Pancreas (tissue), 10 donors: Measurements from ENCODE around the gene MUC5AC. TPM values are rescaled to one million over a fixed set of nuclear protein-coding genes. Genes with fewer than 3 reads are reported as not detected.

Experiments
- ATAC-seq, 4 donors: fragments of 200-7000 bp; cut with Tn5 transposase; one replicate each; pipeline versions ENCODE4 v1.8.0 to v1.9.1; 2020; ENCODE audit warnings: mild to moderate bottlenecking in 4 of 4, moderate library complexity in 4 of 4
- DNase-seq, 6 donors: peaks; one replicate each; pipeline ENCODE4 v3.0.0-alpha.2; 2020
- FAIRE-seq: peaks from 2 replicates; lab custom pipeline; 2012; peaks lifted over from hg19 to GRCh38; lab: Jason Lieb, UNC
- H3K27ac ChIP-seq, 4 donors: fragments of 200-600 bp; sonication (generic); 1 replicate in 3 of 4; 2 replicates in 1 of 4; pipeline versions ENCODE4 v1.5.0 to v1.8.0; 2020
- H3K27me3 ChIP-seq, 4 donors: fragments of 200-600 bp; one replicate each; pipeline ENCODE4 v1.8.0; 2021
- H3K36me3 ChIP-seq, 3 donors: fragments of 200-600 bp; sonication (generic) in 1 of 3; one replicate each; pipeline versions ENCODE4 v1.5.0 to v1.8.0; 2020 to 2021
- H3K4me1 ChIP-seq, 3 donors: fragments of 200-600 bp; one replicate each; pipeline ENCODE4 v1.8.0; 2021
- H3K4me3 ChIP-seq, 4 donors: fragments of 200-600 bp; sonication (generic) in 2 of 4; one replicate each; pipeline versions ENCODE4 v1.5.0 to v1.8.0; 2020 to 2021
- H3K9me3 ChIP-seq, 4 donors: fragments of 200-600 bp; one replicate each; pipeline ENCODE4 v1.8.0; 2021
- CTCF ChIP-seq, 4 donors: fragments of 200-600 bp; sonication (generic) in 3 of 4; IDR thresholded peaks; one replicate each; pipeline versions ENCODE4 v1.5.0 to v1.8.0; 2021; ENCODE audit warnings: antibody characterized with exemption in 4 of 4
- WGBS, 2 donors: extraction: QIAGEN DNeasy Blood & Tissue Kit; methylation state at CpG; one replicate each; pipeline ENCODE4 v1.1.7; 2013; 5-methylcytosine and 5-hydroxymethylcytosine counted together
- intact Hi-C, 3 donors: fragments of 100-400 bp; cut with DNase I; formaldehyde crosslinking; loops; one replicate each; pipeline versions ENCODE4 v1.11.1 to v1.14.2; 2022
- polyA plus RNA-seq, 2 donors: library from polyadenylated mRNA; stranded (reverse); fragments of 200-250 nt; gene quantifications; one replicate each; pipeline ENCODE4 v1.2.3, GENCODE V29; 2013
- total RNA-seq, 6 donors: library from RNA; stranded (reverse); fragmentation: NEBNext Ultra II Directional in 4 of 6; extraction: Animal tissue kit (Norgen Biotek cat#: 25700) in 4 of 6; gene quantifications; one replicate each; pipeline versions ENCODE4 v1.2.1 to v1.2.4, GENCODE V29; 2021 to 2023
- donor health status: healthy with polysubstance abuse.
- donor health status: DM: no; HTN: no; CAD: no; lungs with moderate emphysema.
- donor health status: DM: no; HTN: no; CAD: no.
- donor health status: control.
- donor health status: control.
- donor health status: Bipolar disorder and iron deficiency.
- donor health status: DM: yes; HTN: yes; CAD: no.
- donor health status: DM: no; HTN: no; CAD: no.
- donor health status: DM: no; HTN: no; CAD: no.
- donor health status: DM: yes; HTN: yes; CAD: no.

Gene MUC5AC
- total and polyA plus RNA-seq, 8 donors: 0.02 to 4.2 (median 0.04) TPM; not detected in 5

- Histone ChIP-seq H3K4me3 (no peak overlapping the region), H3K36me3 (no peaks in the 10 kb centered on the region), H3K27ac (no peak overlapping the region), H3K4me1 (no peaks in the 10 kb centered on the region), H3K27me3 (peaks cover 0 to 5% (median 2%) of the 10 kb centered on the region in 4 donors), H3K9me3 (no peaks in the 10 kb centered on the region)
- ATAC-seq: no peak
- TF ChIP-seq CTCF (IDR thresholded peaks at IDR 0.05): no peak
- DNase-seq: peak in 3 of 6 donors; percentile 11 to 51 (median 33)
- FAIRE-seq: no peak
- 49 to 66% methylated on average over 25 to 26 of the region's 26 CpGs for WGBS, 2 donors
- intact Hi-C loops: no loop called here
These were observed 40.9 kb downstream of the MUC5AC start for GRCh38 chr11:1198561-1199240.

DNA sequence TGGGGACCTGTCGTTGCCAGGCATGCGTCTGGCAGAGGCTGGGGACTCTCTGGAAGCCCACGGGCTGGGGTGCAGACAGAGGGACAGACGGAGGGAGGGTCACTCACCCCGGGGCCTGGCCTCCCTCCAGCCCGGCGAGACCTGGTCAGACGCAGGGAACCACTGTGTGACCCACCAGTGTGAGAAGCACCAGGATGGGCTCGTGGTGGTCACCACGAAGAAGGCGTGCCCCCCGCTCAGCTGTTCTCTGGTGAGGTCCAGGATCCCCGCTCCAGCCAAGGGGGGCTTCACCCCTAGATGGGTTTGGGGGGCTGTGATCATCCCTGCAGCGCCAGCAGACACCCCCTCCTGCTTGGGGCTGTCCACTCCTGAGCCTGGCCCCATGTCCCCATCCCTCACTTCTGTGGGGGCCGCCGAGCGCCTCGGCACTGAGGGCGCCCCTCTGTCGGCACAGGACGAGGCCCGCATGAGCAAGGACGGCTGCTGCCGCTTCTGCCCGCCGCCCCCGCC is 41.5 kb downstream of the MUC5AC start:
- Histone ChIP-seq H3K27me3 (peaks cover 0 to 5% (median 2%) of the 10 kb centered on the region in 4 donors), H3K27ac (no peak overlapping the region), H3K4me3 (no peak overlapping the region), H3K36me3 (no peaks in the 10 kb centered on the region), H3K9me3 (no peaks in the 10 kb centered on the region), H3K4me1 (no peaks in the 10 kb centered on the region)
- DNase-seq (peak in 2 of 6 donors; percentile 18 to 69), ATAC-seq (no peak), FAIRE-seq (no peak)
- WGBS, 2 donors: 52 to 63% methylated on average over 25 to 27 of the region's 27 CpGs
- no peak for TF ChIP-seq CTCF (IDR thresholded peaks at IDR 0.05)
- intact Hi-C loops: no loop called here

GRCh38 chr11:1199751-1200610 is 42.2 kb downstream of the MUC5AC start:
- Histone ChIP-seq H3K9me3 (no peaks in the 10 kb centered on the region), H3K36me3 (no peaks in the 10 kb centered on the region), H3K27me3 (peaks cover 0 to 5% (median 2%) of the 10 kb centered on the region in 4 donors), H3K27ac (no peak overlapping the region), H3K4me3 (no peak overlapping the region), H3K4me1 (no peaks in the 10 kb centered on the region)
- ATAC-seq: no peak
- DNase-seq: peak in 4 of 6 donors; percentile 13 to 72 (median 45)
- intact Hi-C loops: loop anchor here in 1 of 3 donors (5.0 kb wide), 1 partner anchor 317 kb away; no protein-coding TSS in a partner anchor
- no peak for FAIRE-seq
- 49 to 65% methylated on average over 46 to 47 of the region's 47 CpGs for WGBS, 2 donors
- TF ChIP-seq CTCF (IDR thresholded peaks at IDR 0.05): no peak

DNA sequence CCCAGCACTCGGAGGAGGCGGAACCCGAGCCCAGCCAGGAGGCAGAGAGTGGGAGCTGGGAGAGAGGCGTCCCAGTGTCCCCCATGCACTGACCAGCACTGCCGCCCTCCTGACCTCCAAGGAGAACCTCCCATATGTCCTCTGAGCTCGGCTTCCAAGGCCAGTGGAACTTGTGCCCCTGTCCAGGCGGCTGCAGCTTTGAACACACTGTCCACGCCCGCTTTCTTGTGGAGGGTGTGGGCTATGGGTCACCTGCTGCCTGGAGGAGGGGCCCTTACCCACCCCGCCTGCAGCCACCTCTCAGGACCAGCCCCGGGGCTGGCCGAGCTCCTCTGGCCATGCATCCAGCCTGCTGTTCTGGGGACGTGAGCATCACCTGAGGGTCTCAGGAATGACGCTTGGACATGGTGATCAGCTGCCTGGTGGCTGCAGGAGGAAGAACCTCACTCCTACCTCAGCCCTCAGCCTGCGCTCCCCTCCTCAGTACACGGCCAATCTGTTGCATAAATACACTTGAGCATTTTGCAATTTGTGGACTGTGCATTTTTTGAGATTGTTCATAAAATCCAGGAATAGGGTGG is 42.9 kb downstream of the MUC5AC start:
- no peak for TF ChIP-seq CTCF (IDR thresholded peaks at IDR 0.05)
- no peak overlapping the region for H3K27ac ChIP-seq
- H3K9me3 ChIP-seq: no peaks in the 10 kb centered on the region
- H3K4me3 ChIP-seq: no peak overlapping the region
- FAIRE-seq (no peak), DNase-seq (peak in 3 of 6 donors; percentile 8 to 42 (median 28)), ATAC-seq (no peak)
- H3K4me1 ChIP-seq: no peaks in the 10 kb centered on the region
- no peaks in the 10 kb centered on the region for H3K36me3 ChIP-seq
- intact Hi-C loops: loop anchor here in 1 of 3 donors (5.0 kb wide), 1 partner anchor 317 kb away; no protein-coding TSS in a partner anchor
- H3K27me3 ChIP-seq: peaks cover 0 to 5% (median 2%) of the 10 kb centered on the region in 4 donors
- WGBS, 2 donors: 49 to 62% methylated on average over 16 of the region's 16 CpGs
